ENCODE measurements around the gene CCDC61.

CCDC61 gene

DNA sequence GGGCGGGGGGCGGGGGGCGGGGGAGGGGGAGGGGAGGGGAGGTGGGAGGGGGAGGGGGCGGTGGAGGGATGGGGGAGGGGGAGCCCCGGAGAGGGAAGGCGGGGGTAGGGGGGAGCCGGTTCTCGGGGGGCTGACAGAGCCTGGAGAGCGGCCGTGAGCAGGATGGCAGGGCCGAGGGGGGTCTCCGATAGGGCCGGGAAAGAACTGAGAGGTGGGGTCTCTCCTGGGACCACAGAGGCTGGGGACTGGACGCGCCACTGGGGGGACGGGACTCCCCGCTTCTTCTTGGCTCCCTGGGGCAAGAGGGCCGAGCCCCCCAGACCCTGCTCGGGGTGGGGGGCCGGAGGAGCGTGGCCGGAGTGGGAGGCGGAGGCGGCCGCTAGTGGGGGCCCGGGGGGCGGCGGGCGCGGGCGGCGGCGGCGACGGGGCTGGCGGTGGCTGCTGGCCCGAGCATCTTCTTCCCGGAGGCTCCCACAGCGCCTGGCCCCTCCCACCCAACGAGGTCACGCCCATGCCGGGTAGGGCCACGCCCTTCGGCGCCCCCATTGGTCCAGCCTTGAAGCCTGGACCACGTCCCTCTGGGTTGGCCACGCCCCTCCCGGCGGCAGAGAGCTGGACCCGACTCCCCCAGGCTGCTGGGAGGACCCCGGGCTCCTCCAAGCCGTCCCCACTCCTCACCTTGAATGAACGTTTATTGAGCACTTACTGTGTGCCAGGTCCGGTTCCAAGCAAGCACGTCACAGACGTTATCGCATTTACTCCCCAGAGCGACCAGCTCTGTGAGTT, 21.5 kb upstream of the CCDC61 start, which contains the start of gene NOVA2:
NOVA2 (minus strand) TSS at position 313 of the 786 bp plus-strand sequence. CDS start 514 bp downstream, outside the sequence.
- DNase-seq, result peak; percentile 65

DNA sequence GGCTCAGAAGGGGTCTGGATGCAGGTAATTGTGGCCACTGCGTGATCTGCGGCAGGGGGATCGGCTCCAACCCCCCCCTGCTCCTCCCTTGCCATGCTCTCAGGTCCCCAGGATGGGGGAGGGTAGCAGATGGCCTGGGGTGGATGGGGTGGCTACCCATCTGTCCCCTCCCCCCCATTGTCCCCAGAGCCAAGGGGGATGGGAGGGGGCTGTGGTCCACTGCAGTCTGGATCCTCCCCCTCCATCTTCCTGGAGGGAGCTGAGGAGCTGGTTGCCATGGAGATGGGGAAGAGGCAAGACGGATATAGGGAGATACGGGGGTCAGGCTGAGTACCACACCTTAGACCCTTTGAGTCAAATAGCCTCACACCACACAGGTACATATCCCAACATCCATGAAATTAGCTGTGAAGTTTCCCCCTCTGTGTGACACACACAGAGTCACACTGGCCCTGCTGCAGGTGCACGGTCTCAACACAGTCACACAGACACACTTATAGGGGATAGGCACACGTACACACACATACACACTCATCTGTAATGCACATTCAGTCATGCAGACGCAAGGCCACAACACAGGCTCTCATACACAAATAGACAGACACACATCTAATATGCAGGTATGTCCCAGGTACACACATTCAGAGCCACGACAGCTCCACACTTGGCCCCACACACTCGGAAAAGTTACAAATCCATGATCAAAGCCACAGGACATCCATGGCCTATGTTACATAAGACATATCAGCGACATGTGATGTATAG, 19.8 kb upstream of the CCDC61 start:
- DNase-seq, result no peak

GRCh38 chr19:45976178-45976577, 19.1 kb upstream of the CCDC61 start:
- DNase-seq, result peak; percentile 7

DNA sequence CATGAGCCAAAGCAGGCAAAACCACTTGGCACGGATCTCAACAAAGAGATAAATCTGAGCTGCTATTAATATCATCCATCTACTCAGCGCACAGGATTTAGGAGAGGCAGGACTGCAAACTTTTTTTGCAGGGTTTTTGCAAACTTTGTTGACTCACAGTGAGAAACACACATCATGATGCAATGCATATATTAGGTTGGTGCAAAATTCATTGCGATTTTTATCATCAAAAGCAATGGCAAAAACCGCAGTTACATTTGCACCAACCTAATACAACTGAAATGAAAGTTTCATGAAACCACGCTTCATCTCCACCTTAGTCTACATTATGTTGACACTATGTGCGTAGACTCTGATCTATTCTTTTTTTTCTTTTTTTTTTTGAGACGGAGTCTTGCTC, 17.1 kb upstream of the CCDC61 start:
- no peak for DNase-seq

DNA sequence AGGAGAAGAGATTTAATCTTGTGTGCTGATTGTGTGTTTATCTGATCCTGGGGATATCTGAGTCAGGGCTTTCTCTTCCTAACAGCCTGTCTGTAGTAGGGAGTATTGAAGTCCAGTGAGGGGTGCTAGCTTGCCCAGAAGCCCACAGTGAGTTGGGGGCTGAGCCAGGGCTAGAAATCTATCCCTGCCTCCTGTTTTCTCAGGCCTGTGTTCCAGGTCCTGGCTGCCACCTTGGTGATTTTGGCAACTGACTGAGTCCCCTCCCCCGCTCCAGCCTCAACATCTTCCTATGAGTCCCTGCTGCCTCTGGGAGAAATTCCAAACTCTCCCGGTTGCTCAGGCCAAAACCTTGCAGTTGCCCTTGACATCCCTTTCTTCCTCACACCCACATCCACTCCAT, 13.9 kb upstream of the CCDC61 start:
- no peak for DNase-seq

- DNase-seq, result no peak
Measured at GRCh38 chr19:45985321-45985720, 9.9 kb upstream of the CCDC61 start.

- DNase-seq, result no peak
Measured at GRCh38 chr19:45990113-45990728, 5.0 kb upstream of the CCDC61 start.

- DNase-seq, result peak; percentile 80
Measured at GRCh38 chr19:45994456-45994997, 740 bp upstream of the CCDC61 start.

- DNase-seq, result peak; percentile 59
Measured at GRCh38 chr19:45995715-45996385, 583 bp downstream of the CCDC61 start.

DNA sequence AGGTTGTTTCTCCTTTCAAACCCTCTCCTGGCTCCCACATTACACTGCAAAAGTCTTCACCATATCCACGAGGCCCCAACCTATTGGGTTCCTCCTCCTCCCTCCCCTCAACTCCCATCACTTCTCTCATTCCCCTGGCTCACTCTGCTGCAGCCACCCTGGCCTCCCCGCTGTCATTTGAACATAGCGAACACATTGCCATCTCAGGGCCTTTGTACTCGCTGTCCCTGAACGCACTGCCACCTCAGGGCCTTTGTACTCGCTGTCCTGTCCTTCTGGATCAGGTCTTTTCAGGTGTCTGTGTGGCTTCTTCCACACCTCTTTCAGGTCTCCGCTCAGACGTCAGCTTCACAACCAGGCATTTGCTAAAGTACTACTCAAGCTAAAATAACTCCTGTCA, 1.7 kb downstream of the CCDC61 start:
- DNase-seq, result no peak

GRCh38 chr19:45998834-45999233, 3.6 kb downstream of the CCDC61 start:
- no peak for DNase-seq

GRCh38 chr19:45999653-46000121, 4.4 kb downstream of the CCDC61 start:
- DNase-seq, result peak; percentile 15

DNA sequence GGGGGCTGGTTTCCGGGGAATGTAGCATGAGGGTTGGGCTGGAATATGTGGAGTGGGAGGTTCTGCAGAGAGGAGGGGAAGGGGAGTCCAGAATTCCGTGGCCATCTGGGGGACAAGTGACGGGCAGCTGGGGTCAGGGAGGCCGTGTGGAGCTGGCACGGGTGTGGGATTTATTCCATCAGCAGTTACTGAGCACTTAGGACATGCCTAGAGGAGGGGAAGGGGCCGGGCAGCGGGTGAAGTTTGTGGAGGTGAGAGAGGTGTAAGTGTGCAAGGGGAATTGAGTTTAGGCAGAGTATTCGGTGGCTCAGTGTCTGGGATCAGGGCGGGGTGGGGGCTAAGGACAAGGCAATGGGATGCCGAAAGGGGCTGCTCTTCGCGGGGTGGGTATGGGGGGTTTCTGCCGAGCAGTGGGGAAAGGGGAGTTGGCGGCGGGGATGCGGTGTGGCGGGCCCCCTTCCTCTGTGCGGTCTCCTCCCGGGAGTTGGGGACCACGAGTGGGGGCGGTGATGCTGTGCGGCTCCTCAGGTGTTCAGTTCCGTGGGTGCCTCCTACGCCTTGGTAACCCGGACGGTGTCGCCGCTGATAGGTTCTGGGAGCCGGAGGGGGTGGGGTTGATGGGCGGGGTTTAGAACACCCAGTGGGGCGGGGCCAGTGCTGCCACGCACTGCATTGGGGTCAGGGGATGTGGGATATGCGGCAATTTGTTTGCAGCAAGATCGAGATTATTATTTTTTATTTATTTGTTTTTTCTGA, 5.4 kb downstream of the CCDC61 start:
- peak; percentile 68 for DNase-seq

GRCh38 chr19:46002678-46003275, 7.5 kb downstream of the CCDC61 start:
- no peak for DNase-seq

GRCh38 chr19:46006411-46006810, 11.1 kb downstream of the CCDC61 start:
- no peak for DNase-seq

DNA sequence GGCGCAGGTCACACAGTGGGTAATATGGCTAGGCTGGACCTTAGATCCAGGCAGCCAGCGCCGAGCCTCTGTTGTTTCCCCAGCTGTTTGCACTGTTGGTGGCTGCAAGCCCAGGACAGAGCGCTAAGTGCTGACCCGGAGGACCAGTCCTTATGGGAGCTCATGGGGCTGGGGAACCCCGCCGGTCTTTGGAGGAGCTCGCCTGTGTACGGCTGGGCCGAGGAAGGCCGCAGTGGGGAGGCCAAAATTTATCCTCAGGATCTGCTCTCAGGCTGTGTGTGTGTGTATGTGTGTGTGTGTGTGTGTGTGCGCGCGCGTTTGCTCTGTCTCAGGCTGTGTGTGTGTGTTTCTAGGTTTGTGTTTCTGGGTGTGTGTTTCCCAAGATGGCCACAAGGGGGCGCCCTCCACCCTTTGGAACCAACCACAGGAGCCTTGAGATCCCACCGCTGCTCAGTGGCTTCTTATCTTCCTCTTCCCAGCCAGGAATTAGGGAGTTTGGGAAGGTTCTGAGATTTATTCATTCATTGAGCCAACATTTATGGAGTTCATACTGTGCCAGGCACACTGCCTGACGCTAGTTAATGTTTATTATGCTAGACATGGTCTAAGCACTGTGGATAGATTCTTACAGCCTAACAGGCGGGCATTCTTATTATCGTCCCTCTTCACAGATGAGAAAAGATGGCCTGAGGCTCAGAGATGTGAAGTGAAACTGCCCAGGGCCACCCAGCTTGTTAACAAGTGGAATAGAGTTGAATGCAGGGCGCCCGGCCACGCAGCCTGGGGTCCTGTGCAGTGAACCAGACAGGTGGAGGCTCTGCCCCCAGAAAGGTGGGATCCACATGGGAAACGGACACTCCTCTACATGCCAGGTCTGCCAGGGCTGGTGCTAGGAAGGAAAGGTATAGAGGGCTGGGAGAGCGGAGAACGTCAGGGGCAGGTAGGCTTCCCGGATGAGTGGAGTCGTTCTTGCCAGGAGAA, 14.6 kb downstream of the CCDC61 start:
- DNase-seq, result peak; percentile 63

DNA sequence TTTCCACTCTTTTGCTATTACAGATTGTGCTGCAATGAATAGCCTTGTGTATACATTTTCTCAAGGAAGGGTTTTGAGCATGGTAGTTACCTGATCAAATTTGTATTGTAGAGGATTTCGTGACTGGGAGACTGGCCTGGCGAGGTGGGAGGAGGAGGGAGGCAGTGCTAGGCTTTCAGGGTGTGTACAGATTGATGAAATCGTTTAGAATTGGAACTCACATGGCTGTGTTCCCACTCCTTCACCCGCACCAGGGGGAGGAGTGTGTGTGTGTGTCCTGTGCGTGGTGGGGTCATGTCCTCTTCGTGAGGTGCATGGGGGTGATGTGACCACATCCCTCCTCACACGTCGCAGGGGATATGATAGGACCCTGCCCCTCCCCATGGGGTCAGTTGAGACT, 19.3 kb downstream of the CCDC61 start:
- DNase-seq, result peak; percentile 37

DNA sequence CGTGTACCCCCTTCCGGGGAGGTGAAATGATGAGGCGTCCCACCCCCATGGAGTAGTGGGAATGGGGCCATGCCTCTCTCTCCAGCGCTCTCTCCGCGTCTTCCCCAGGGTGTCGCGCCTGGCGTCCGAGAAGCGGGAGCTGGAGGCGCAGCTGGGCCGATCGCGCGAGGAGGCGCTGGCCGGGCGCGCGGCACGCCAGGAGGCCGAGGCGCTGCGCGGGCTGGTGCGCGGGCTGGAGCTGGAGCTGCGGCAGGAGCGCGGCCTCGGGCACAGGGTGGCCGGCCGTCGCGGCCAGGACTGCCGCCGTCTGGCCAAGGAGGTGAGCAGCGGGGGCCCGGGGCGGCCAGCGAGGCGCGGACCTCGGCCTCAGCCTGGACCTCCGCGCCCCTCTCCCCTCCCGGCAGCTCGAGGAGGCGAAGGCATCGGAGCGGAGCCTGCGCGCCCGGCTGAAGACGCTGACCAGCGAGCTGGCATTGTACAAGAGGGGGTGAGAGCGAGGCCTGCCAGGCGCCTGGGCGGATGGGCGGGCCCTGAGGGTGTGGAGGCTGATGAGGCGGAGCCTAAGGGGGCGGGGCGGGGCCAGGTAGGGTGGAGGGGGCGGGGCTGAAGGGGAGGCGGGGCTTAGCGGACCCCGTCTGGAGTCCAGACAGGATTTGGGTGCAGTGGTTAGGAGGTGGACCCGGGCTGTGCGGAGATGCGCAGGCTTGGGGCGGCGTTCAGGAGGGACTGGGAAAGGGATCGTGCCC, 19.8 kb downstream of the CCDC61 start:
- peak; percentile 92 for DNase-seq

- peak; percentile 33 for DNase-seq
Measured at GRCh38 chr19:46015687-46016425, 20.6 kb downstream of the CCDC61 start.
